DMS 273 treated with DMSO at 0.1 percent for 48 hours (cell line): Measurements from ENCODE around the gene SCRN1.

Experiments used
- DNase-seq: peaks from one replicate; lab custom pipeline; 2025; lab: John Stamatoyannopoulos, UW

The SCRN1 gene

GRCh38 chr7:29989257-29989995, at the start of gene SCRN1:
SCRN1 (minus strand) TSS chr7:29989801; CDS start chr7:29969067, 20,734 bp downstream.
- DNase-seq = no peak

- no peak for DNase-seq
Observed at GRCh38 chr7:30038196-30038980, 48.8 kb upstream of the SCRN1 start.

GRCh38 chr7:30036220-30036619, 46.6 kb upstream of the SCRN1 start:
- no peak for DNase-seq

- no peak for DNase-seq
Observed at GRCh38 chr7:30034501-30034900, 44.9 kb upstream of the SCRN1 start.

- no peak for DNase-seq
Observed at GRCh38 chr7:30032310-30033125, 42.9 kb upstream of the SCRN1 start.

- no peak for DNase-seq
Observed at GRCh38 chr7:30029696-30030095, 40.1 kb upstream of the SCRN1 start.

- DNase-seq = peak; percentile 53
Observed at GRCh38 chr7:30028749-30029635, 39.4 kb upstream of the SCRN1 start.

- DNase-seq = peak; percentile 93
Observed at GRCh38 chr7:30028216-30028748, 38.7 kb upstream of the SCRN1 start, which contains the start of gene PLEKHA8. PLEKHA8 (plus strand) TSS chr7:30028412; CDS start chr7:30028763, 351 bp downstream.

- DNase-seq = no peak
Observed at GRCh38 chr7:30027740-30028215, 38.2 kb upstream of the SCRN1 start.

GRCh38 chr7:30027065-30027456, 37.5 kb upstream of the SCRN1 start:
- peak; percentile 67 for DNase-seq

GRCh38 chr7:30026229-30027064, 36.8 kb upstream of the SCRN1 start, which contains the start of gene FKBP14:
FKBP14 (minus strand) TSS chr7:30026702; CDS start chr7:30026508, 194 bp downstream.
- peak; percentile 100 for DNase-seq

- DNase-seq = no peak
Observed at GRCh38 chr7:30023524-30023923, 33.9 kb upstream of the SCRN1 start.

GRCh38 chr7:30022991-30023390, 33.4 kb upstream of the SCRN1 start:
- DNase-seq = no peak

- no peak for DNase-seq
Observed at GRCh38 chr7:30020535-30020934, 30.9 kb upstream of the SCRN1 start.

- DNase-seq = no peak
Observed at GRCh38 chr7:30019960-30020359, 30.4 kb upstream of the SCRN1 start.

GRCh38 chr7:30019387-30019786, 29.8 kb upstream of the SCRN1 start:
- no peak for DNase-seq

- no peak for DNase-seq
Observed at GRCh38 chr7:30018451-30018850, 28.9 kb upstream of the SCRN1 start.

- DNase-seq = no peak
Observed at GRCh38 chr7:30012757-30013156, 23.2 kb upstream of the SCRN1 start.

GRCh38 chr7:30010021-30010420, 20.4 kb upstream of the SCRN1 start:
- no peak for DNase-seq

GRCh38 chr7:30005464-30005863, 15.9 kb upstream of the SCRN1 start:
- no peak for DNase-seq
